NT2/D1 (cell line): ENCODE measurements around the gene APOF.

Source experiments
- SUZ12 ChIP-seq: IDR thresholded peaks from 2 replicates; pipeline ENCODE4 v1.6.1; 2011; ENCODE audit not compliant: insufficient read length, insufficient read depth; ENCODE audit errors: extremely low read depth
- YY1 ChIP-seq: IDR thresholded peaks from 2 replicates; pipeline ENCODE4 v1.6.1; 2011; ENCODE audit not compliant: insufficient read length, insufficient read depth
- ZNF274 ChIP-seq: IDR thresholded peaks from 2 replicates; pipeline ENCODE4 v1.6.1; 2011; ENCODE audit warnings: mild to moderate bottlenecking, low read depth, low read length

GRCh38 chr12:56361487-56362129 is 1.0 kb downstream of the APOF start:
- no peak for TF ChIP-seq YY1
- TF ChIP-seq ZNF274, result no peak
- no peak for TF ChIP-seq SUZ12
